B cell (primary cell): ENCODE results near the gene ZFP62. TPM values are rescaled to one million over a fixed set of nuclear protein-coding genes. Genes with fewer than 3 reads are reported as not detected.

Experiments used
- ATAC-seq: fragments of 200-7000 bp; cut with Tn5 transposase; one replicate; pipeline ENCODE4 v1.10.0; 2021; ENCODE audit warnings: low read depth, mild to moderate bottlenecking, moderate number of reproducible peaks, moderate library complexity
- CTCF ChIA-PET: fragments of 350-600 bp; sonication (Branson Sonifier 250); formaldehyde crosslinking; loops from one replicate; lab custom pipeline; 2021; ENCODE audit warnings: antibody characterized with exemption, inconsistent platforms; lab: Charles Lee
- POLR2A ChIA-PET: fragments of 350-600 bp; sonication (Branson Sonifier 250); formaldehyde crosslinking; loops from one replicate; lab custom pipeline; 2021; ENCODE audit warnings: antibody characterized with exemption; lab: Charles Lee
- DNase-seq: peaks from one replicate; pipeline ENCODE4 v3.0.0; 2013
- H2AFZ ChIP-seq: 2 replicates; pipeline ENCODE4 v1.6.1; 2012; ENCODE audit warnings: mild to moderate bottlenecking, low read depth, low read length; ENCODE audit not compliant: insufficient read depth, poor library complexity, severe bottlenecking
- H3K27ac ChIP-seq, 2 donors: 1 replicate in 1 of 2; 2 replicates in 1 of 2; pipeline ENCODE4 v1.5.1; 2012 to 2013; ENCODE audit warnings: low read length in 2 of 2, mild to moderate bottlenecking in 2 of 2, moderate library complexity in 1 of 2
- H3K27me3 ChIP-seq, 4 experiments: fragments of 200-600 bp in 1 of 4; sonication (generic) in 1 of 4; replicated peaks in 1 of 4; 1 replicate in 2 of 4; 2 replicates in 2 of 4; pipeline versions ENCODE4 v1.6.1 to v1.7.0; 2013 to 2016; ENCODE audit warnings: low read length in 3 of 4, mild to moderate bottlenecking in 2 of 4, mixed read lengths in 1 of 4, moderate library complexity in 1 of 4; ENCODE audit not compliant: insufficient read depth in 4 of 4, control insufficient read depth in 3 of 4; ENCODE audit errors: control extremely low read depth in 1 of 4
- H3K36me3 ChIP-seq, 2 experiments: replicated peaks in 1 of 2; 1 replicate in 1 of 2; 2 replicates in 1 of 2; pipeline versions ENCODE4 v1.6.1 to v1.7.1; 2013; ENCODE audit warnings: low read length in 1 of 2; ENCODE audit not compliant: insufficient read depth in 2 of 2, control insufficient read depth in 1 of 2; ENCODE audit errors: control extremely low read depth in 1 of 2, extremely low read depth in 1 of 2
- H3K4me1 ChIP-seq, 2 donors: fragments of 200-600 bp in 1 of 2; sonication (generic) in 1 of 2; 1 replicate in 1 of 2; 2 replicates in 1 of 2; pipeline versions ENCODE4 v1.5.1 to v1.6.1; 2013 to 2017; ENCODE audit warnings: low read length in 2 of 2; ENCODE audit not compliant: control insufficient read depth in 2 of 2, insufficient read depth in 2 of 2
- H3K4me2 ChIP-seq: replicated peaks from 2 replicates; pipeline ENCODE3; 2012; ENCODE audit warnings: mild to moderate bottlenecking, low read depth, low read length; ENCODE audit not compliant: poor library complexity, severe bottlenecking
- H3K4me3 ChIP-seq, 5 experiments: fragments of 200-600 bp in 1 of 5; sonication (generic) in 1 of 5; 1 replicate in 3 of 5; 2 replicates in 2 of 5; pipeline versions ENCODE4 v1.5.1 to v1.7.0; 2011 to 2016; ENCODE audit warnings: low read length in 4 of 5, mild to moderate bottlenecking in 4 of 5, low read depth in 2 of 5, control low read depth in 1 of 5, moderate library complexity in 1 of 5; ENCODE audit not compliant: insufficient read depth in 1 of 5; ENCODE audit errors: control extremely low read depth in 1 of 5, extremely low read depth in 1 of 5
- H3K79me2 ChIP-seq: fragments of 200-600 bp; sonication (generic); one replicate; pipeline ENCODE4 v1.6.0; 2016; ENCODE audit warnings: low read length; ENCODE audit not compliant: control insufficient read depth, insufficient read depth
- H3K9ac ChIP-seq: fragments of 200-600 bp; sonication (generic); 2 replicates; pipeline ENCODE4 v1.6.1; 2017; ENCODE audit warnings: mild to moderate bottlenecking, low read length, moderate library complexity
- H3K9me3 ChIP-seq, 3 donors: one replicate each; pipeline versions ENCODE4 v1.6.1 to v1.7.1; 2013; ENCODE audit warnings: low read length in 2 of 3; ENCODE audit not compliant: control insufficient read depth in 2 of 3, insufficient read depth in 1 of 3; ENCODE audit errors: control extremely low read depth in 1 of 3
- H4K20me1 ChIP-seq: 2 replicates; pipeline ENCODE4 v1.6.0; 2012; ENCODE audit warnings: mild to moderate bottlenecking, low read length; ENCODE audit not compliant: insufficient read depth, control insufficient read depth, poor library complexity, severe bottlenecking
- H3K27ac Mint-ChIP-seq: one replicate; pipeline ENCODE4 v1.8.0; 2021; ENCODE audit warnings: mixed read lengths
- H3K27me3 Mint-ChIP-seq: one replicate; pipeline ENCODE4 v1.8.0; 2021; ENCODE audit warnings: mixed read lengths
- H3K4me1 Mint-ChIP-seq: one replicate; pipeline ENCODE4 v1.8.0; 2021; ENCODE audit warnings: mixed read lengths
- H3K4me3 Mint-ChIP-seq: one replicate; pipeline ENCODE4 v1.8.0; 2021; ENCODE audit warnings: mixed read lengths
- H3K9me3 Mint-ChIP-seq: one replicate; pipeline ENCODE4 v1.8.0; 2022; ENCODE audit warnings: mixed read lengths; ENCODE audit not compliant: insufficient read depth
- CTCF ChIP-seq: fragments of 200-600 bp; IDR thresholded peaks from one replicate; pipeline ENCODE4 v1.8.0; 2022; ENCODE audit warnings: antibody characterized with exemption, mild to moderate bottlenecking
- EZH2 ChIP-seq: IDR thresholded peaks from 2 replicates; pipeline ENCODE4 v1.6.1; 2012; ENCODE audit warnings: borderline replicate concordance, low read depth, mild to moderate bottlenecking, moderate library complexity, low read length; ENCODE audit not compliant: insufficient read depth, poor library complexity, severe bottlenecking
- WGBS: methylation state at CpG from one replicate; pipeline ENCODE4 v1.1.5; 2013; ENCODE audit warnings: missing lambda C conversion rate; ENCODE audit not compliant: insufficient coverage; 5-methylcytosine and 5-hydroxymethylcytosine counted together
- intact Hi-C: fragments of 100-400 bp; cut with micrococcal nuclease; formaldehyde crosslinking; loops from one replicate; pipeline ENCODE4 v1.10.0; 2022
- polyA plus RNA-seq: library from polyadenylated mRNA; depleted of rRNA; stranded (reverse); fragments of >200 nt; gene quantifications from 2 replicates; pipeline ENCODE4 v1.2.3, GENCODE V29; 2012
- total RNA-seq, 2 donors: library from RNA; stranded (reverse); fragments of 120-200 nt in 1 of 2; gene quantifications; 1 replicate in 1 of 2; 2 replicates in 1 of 2; pipeline versions ENCODE4 v1.2.3 to v1.2.4, GENCODE V29; 2013 to 2022

ZFP62 gene
- total and polyA plus RNA-seq, 2 donors (not counting 1 experiment from before 2014, with no cell fraction given), result 19.1 to 61.8 TPM

- DNase-seq (no peak), ATAC-seq (no peak)
- Histone ChIP-seq H3K79me2 (peaks cover 5% of the 10 kb centered on the region), H3K27me3 (no peaks in the 10 kb centered on the region), H3K4me3 (no peak overlapping the region), H3K4me2 (peak overlapping the region; percentile 28), H3K4me1 (peaks cover 33% of the 10 kb centered on the region in 2 donors), H3K27ac (peak overlapping the region; percentile 66 to 68), H4K20me1 (no peaks in the 10 kb centered on the region), H3K36me3 (no peaks in the 10 kb centered on the region), H3K9ac (no peak overlapping the region), H2AFZ (no peak overlapping the region), H3K9me3 (no peaks in the 10 kb centered on the region)
- WGBS, result no CpG with 5 or more reads among the region's 4 CpGs
- intact Hi-C loops, result no loop called here
- CTCF ChIA-PET, result interaction anchor here (0.9 to 1.8 kb wide), 3 partner anchors 9 to 37 kb away, joined by 3 to 6 read pairs (median 3); no protein-coding TSS in a partner anchor
- POLR2A ChIA-PET, result interaction anchor here (0.7 to 1.1 kb wide), 3 partner anchors 9 to 1088 kb away, joined by 3 to 4 read pairs (median 4); no protein-coding TSS in a partner anchor
- Mint-ChIP-seq H3K9me3 (no peaks in the 10 kb centered on the region), H3K27ac (peak overlapping the region; percentile 77), H3K27me3 (no peaks in the 10 kb centered on the region), H3K4me1 (peaks cover 39% of the 10 kb centered on the region), H3K4me3 (peak overlapping the region; percentile 67)
- no peak for TF ChIP-seq EZH2
- no peak for TF ChIP-seq CTCF
These were observed 39.5 kb downstream of the ZFP62 start for GRCh38 chr5:180821538-180821937.

- ChIA-PET POLR2A (interaction anchor here (0.5 to 1.1 kb wide), 3 partner anchors 10 to 427 kb away, joined by 3 to 5 read pairs (median 4); no protein-coding TSS in a partner anchor), CTCF (interaction anchor here (0.9 to 1.8 kb wide), 3 partner anchors 10 to 36 kb away, joined by 3 to 6 read pairs (median 3); no protein-coding TSS in a partner anchor)
- no CpG with 5 or more reads among the region's 3 CpGs for WGBS
- H2AFZ ChIP-seq, result peak overlapping the region; percentile 44
- H3K9ac ChIP-seq, result no peak overlapping the region
- intact Hi-C loops, result no loop called here
- H4K20me1 ChIP-seq, result no peaks in the 10 kb centered on the region
- TF ChIP-seq CTCF, result no peak
- ATAC-seq (peak; percentile 44), DNase-seq (peak; percentile 65)
- peak overlapping the region; percentile 66 to 68 for H3K27ac ChIP-seq
- H3K36me3 ChIP-seq, result no peaks in the 10 kb centered on the region
- Mint-ChIP-seq H3K27me3 (no peaks in the 10 kb centered on the region), H3K9me3 (no peaks in the 10 kb centered on the region), H3K4me1 (peaks cover 41% of the 10 kb centered on the region), H3K27ac (peak overlapping the region; percentile 90), H3K4me3 (peak overlapping the region; percentile 67)
- H3K79me2 ChIP-seq, result peaks cover 5% of the 10 kb centered on the region
- peak overlapping the region; percentile 28 for H3K4me2 ChIP-seq
- H3K9me3 ChIP-seq, result no peaks in the 10 kb centered on the region
- H3K4me3 ChIP-seq, result no peak overlapping the region
- H3K4me1 ChIP-seq, result peaks cover 36 to 40% of the 10 kb centered on the region in 2 donors
- H3K27me3 ChIP-seq, result no peaks in the 10 kb centered on the region
These were observed 40.2 kb downstream of the ZFP62 start for GRCh38 chr5:180820788-180821321.
